SH-SY5Y (cell line): ENCODE data around the gene TENT4A.

Experiments
- GATA2 ChIP-seq: IDR thresholded peaks from 2 replicates; pipeline ENCODE4 v1.6.1; 2011; ENCODE audit warnings: mild to moderate bottlenecking, low read depth, low read length
- GATA3 ChIP-seq: IDR thresholded peaks from 2 replicates; pipeline ENCODE4 v1.6.1; 2011; ENCODE audit warnings: low read depth, mild to moderate bottlenecking, low read length, moderate library complexity

DNA sequence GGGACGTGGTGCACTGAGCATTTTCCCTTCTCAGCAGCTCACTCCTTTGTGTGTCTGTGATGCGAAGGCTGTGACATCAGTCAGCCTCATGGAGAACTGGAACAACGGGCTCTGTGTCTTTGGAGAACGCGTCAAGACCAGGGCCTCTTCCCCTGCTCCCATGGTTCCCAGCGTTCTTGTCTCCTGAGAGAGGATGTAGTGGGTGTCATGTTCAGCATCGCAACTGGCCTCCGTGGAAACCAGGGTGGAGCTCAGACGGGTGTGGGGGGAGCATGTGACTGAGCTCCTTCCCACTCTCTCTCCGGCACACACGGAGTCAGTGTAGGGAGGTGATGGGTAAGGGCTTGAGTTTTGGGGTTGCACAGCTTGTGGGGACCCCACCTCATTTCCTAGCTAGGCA is 59.7 kb downstream of the TENT4A start:
- no peak for TF ChIP-seq GATA2
- no peak for TF ChIP-seq GATA3
